Gastroesophageal sphincter (tissue), 3 donors: ENCODE results near the gene PTH2R.
"Not testable (repeated sequence)": the region's sequence is repeated elsewhere in the genome, so short reads cannot be mapped to it uniquely, and the experiment has no call there.

Source experiments
- CTCF ChIP-seq, 4 experiments: fragments of 200-600 bp in 2 of 4; fragments of 450-650 bp in 2 of 4; sonication (generic) in 1 of 4; IDR thresholded peaks; one replicate each; pipeline ENCODE4 v1.5.1; 2017 to 2019; ENCODE audit warnings: antibody characterized with exemption in 4 of 4, mild to moderate bottlenecking in 2 of 4, moderate library complexity in 2 of 4
- POLR2A ChIP-seq, 2 donors: fragments of 450-650 bp; IDR thresholded peaks; one replicate each; pipeline ENCODE4 v1.6.1; 2017; ENCODE audit warnings: antibody characterized with exemption in 2 of 2, mild to moderate bottlenecking in 2 of 2, moderate library complexity in 1 of 2
- POLR2AphosphoS5 ChIP-seq: sonication (generic); formaldehyde crosslinking; IDR thresholded peaks from one replicate; pipeline ENCODE4 v1.6.1; 2017; ENCODE audit warnings: antibody characterized with exemption

GRCh38 chr2:208482453-208483015, 75.9 kb downstream of the PTH2R start:
- TF ChIP-seq CTCF (IDR thresholded peaks at IDR 0.05); POLR2AphosphoS5; POLR2A (IDR thresholded peaks at IDR 0.05): not testable (repeated sequence)
